HL-60/S4 (cell line): ENCODE measurements around the gene HOXA6.

Experiments used
- in situ Hi-C: fragments of 300-500 bp; cut with MboI; formaldehyde crosslinking; loops from 2 replicates; pipeline ENCODE4 v1.14.3; 2022; ENCODE audit warnings: low sequenced_read_pairs

HOXA6 gene

DNA sequence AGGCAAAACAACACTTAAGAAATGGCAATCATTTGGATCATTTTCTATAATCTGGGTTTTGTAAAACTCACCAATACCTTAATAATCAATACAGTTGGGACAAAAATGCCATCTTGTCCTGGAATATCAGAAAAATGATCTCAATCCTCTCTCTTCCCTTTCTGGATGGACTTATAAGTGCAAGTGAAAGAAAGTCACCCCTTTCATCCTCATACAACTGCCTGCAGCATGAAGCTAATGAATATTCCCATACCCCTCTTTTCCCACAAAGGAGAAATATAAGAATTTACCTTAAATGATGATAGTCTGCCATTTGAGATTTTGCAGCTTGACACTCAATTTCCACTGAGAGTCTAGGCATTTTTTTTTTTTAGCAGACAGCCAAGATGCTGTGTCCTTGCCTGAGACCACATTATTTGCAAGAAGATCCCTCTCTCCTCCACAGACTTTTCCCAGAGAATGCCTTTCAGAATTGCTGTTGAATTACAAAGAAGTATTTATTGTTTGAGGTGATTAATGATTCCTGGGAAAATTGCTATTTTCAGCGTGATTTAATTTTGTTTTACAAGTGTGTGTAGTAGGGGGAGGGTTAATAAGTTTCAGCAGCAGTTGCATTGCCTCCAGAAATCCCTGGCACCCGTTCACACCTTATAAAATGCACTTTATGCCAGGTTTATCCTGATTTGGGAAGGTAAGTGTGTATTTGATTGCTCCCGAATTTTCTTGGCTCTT, 20.8 kb downstream of the HOXA6 start:
- in situ Hi-C loops, result no loop called here

DNA sequence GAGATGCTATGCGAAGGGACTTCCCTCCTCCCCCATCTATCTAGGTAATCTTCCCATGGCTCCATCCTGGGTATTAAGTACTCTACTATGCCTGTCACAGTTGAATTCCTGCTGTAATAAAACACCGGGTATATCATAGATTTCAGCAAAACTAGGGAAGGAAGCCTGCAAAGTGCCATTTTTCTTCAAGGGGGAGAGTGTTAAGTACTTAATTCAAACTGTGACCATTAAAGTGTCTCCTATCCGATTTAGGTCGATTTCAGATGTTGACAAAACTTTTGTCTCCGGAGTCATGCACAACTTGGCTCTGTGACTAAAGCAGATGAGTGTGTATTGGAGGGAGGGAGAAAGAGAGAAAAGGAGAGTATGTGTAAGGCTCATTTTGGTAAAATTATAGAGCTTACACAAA, 21.6 kb downstream of the HOXA6 start:
- in situ Hi-C loops, result no loop called here

GRCh38 chr7:27124902-27125689, 22.5 kb downstream of the HOXA6 start:
- in situ Hi-C loops, result no loop called here

GRCh38 chr7:27124096-27124901, 23.3 kb downstream of the HOXA6 start:
- in situ Hi-C loops, result no loop called here

DNA sequence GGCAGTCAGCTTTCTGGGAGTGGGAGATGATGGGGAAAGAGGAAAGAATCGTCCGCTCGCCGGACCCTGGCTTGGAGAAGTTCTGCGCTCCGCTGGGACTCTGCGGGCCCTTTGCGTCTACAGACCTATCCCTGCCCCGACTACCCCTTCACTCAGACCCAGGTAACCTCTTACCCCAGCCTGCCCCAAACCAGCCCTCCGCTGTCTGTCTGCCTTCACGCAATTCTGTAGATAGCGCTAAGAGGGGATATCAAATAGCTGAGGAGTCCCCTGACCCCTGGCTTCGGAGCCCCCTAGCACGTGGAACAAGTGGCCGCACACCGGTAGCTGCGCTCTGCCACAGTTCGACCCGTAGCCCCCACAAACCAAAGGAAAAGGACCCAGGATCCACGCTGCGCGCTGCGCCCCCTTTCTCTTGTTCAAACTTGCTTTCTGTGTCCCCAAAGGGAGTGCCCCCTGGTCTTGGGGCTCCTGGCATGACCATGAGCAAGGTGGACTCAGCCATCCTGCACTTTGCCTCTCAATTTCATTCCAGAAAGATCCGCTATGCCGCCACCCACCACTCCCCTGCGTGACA, 24.0 kb downstream of the HOXA6 start:
- in situ Hi-C loops, result no loop called here

DNA sequence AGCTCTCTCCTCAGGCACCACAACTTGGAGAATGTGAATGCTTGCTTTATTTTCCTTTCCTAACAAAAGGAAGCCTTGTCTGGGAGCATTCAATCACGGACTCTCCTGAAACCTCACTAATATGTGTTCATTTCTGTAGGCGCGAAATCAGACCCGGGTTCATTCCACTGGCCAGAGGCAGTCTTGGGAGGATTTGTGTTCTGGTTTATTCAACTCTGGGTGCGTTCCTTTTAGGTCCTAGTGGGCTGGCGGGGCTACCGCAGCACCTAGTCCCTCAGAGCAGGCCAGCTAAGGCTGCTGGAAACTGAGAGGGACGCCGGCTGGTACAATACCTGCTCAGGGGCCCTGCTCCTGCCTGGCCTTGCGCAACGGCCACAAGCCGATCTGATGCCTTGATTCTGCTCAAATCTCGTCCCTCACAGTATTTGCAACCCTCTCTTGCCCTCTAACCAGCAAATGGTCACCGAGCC, 24.5 kb downstream of the HOXA6 start:
- in situ Hi-C loops, result no loop called here

- in situ Hi-C loops, result no loop called here
Observed at GRCh38 chr7:27122077-27122910, 25.3 kb downstream of the HOXA6 start.

DNA sequence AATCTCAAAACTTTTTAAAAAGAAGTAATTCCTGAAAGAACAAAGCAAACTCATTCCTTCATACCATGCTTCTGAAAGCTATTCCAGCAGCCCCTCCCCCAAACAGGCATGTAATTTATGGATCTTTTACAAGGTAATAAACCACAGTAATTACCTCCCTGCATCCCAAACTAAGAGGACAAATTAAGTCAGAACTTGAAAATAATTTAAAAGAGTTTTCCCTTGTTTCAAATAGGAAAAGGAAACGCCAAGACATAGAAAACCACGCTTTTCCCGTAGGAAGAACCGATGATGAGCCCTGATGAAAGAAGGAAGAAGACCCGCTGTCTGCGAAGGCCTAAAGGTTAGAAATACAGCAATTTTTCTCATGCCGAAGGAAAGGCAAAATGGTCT, 25.9 kb downstream of the HOXA6 start:
- in situ Hi-C loops, result no loop called here

DNA sequence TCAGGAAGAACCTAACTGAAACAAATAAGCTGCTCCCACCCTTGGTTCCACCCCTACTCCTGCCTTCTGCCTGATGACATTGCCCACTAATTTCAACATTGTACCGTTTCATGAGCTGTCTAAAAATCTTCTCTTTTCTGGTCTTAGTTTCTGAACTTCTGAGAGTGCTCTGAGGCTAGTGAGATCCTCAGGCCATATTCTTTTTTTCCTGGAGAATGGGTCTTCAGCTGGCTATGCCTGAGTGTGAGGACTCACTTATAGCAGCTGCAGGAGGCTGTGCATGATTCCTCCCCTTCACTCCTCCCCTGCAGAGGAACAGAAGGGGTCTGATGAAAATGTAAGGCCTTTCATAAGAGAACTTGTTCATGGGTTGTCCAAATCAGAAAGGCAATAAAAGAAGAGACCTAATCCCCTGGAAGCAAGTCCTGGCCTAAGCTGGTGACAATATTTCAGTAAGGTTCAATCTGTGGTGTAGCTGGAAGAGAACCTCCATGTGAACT, 28.1 kb downstream of the HOXA6 start:
- in situ Hi-C loops, result no loop called here

- in situ Hi-C loops, result no loop called here
Observed at GRCh38 chr7:27118580-27118979, 29.0 kb downstream of the HOXA6 start.

GRCh38 chr7:27117887-27118491, 29.6 kb downstream of the HOXA6 start:
- in situ Hi-C loops, result no loop called here

GRCh38 chr7:27116962-27117886, 30.4 kb downstream of the HOXA6 start:
- in situ Hi-C loops, result no loop called here

DNA sequence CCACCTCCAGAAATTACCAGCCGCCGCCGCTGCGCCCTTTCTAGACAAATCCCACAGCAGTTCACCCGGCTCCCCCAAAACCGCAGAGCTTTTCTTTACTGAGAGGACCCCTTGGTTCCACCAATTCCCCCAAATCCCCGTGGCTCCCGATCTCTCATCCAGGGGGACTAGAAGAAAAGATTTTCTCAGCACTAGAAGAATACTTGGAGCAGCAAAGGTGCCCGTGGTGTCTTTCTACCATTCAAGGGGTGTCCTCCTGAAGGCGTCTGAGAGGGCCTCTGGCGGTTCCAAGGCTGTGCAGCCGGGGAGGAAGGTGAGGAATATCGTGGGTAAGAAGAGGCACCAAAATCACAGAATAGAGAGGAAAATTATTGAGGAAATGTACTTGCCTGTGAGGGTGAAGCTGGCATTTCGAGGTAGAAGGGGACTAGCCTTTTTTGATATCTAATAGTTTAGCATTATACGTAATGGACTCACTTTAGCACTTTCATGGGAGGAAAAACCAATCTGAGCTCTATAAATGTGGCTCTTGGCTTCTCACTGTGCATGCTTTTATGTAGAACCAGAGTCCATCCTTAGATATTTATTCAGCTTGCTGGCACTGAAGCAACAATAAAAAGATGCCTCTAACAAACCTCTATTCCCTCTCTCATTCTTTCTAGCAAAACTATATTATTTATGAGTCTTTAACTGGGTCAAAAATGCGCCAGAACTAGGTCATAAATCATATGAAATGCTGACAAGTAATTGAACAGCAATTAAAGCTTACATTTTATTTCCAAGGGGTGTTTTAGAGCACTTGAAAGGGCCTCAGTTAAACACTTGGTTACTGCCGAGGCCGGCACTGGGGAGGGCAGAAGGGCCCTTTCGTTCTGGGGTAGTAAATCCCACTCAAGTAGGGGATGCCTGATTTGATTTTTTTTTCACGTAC, 31.3 kb downstream of the HOXA6 start:
- in situ Hi-C loops, result no loop called here

GRCh38 chr7:27115221-27116026, 32.1 kb downstream of the HOXA6 start:
- in situ Hi-C loops, result no loop called here

GRCh38 chr7:27114881-27115220, 32.7 kb downstream of the HOXA6 start:
- in situ Hi-C loops, result no loop called here

DNA sequence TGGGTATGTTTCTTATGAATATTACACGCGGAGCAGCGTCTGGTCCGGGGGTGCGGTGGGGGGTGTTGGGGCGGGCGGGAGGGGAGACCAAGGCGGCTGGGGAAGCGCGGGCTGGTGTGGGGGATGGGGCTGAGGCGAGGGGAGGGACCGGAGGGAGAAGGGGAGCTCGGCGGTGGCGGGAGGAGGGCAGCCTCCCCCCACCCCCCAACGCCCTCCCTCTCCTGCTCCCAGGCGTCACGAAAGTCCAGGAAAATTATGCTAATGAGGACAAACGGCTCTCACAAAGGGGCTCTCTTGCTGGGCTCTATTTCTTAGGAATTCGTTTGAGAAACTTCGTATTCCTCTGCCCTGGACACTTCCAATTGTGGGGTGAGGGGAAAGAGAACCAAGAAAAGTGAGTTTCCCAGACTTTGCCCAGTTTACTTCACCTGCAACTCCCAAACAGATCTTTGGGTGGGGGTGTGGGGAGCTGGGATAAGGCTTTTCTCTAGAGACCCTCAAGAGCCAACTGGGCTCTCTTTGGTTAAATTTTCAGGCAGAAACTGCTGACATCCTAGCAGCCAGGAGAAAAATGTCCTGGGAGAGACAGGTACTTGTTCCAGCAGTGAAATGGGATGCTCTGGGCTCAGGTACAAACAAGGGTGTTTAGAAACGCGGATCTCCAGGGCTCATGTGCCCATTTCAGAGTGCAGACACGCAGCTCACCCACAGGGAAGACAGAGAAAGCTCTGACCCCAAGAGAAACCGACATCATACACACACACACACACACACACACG, 33.4 kb downstream of the HOXA6 start:
- in situ Hi-C loops, result no loop called here
